Mesenchymal stem cell (in vitro differentiated cells and primary cell): ENCODE results near the gene FOXL2.

ENCODE experiments used
- DNase-seq: peaks from one replicate; pipeline ENCODE4 v3.0.0-alpha.2; 2013
- H2AFZ ChIP-seq: one replicate; pipeline ENCODE4 v1.6.1; 2013; ENCODE audit warnings: low read depth, mild to moderate bottlenecking, control low read depth, inconsistent platforms, low read length, moderate library complexity
- H2AK5ac ChIP-seq: 2 replicates; pipeline ENCODE4 v1.6.1; 2013; ENCODE audit warnings: low read length, moderate library complexity, mild to moderate bottlenecking, inconsistent platforms; ENCODE audit not compliant: severe bottlenecking
- H2BK120ac ChIP-seq: one replicate; pipeline ENCODE4 v1.6.1; 2013; ENCODE audit warnings: low read depth, mild to moderate bottlenecking, inconsistent platforms, low read length, moderate library complexity
- H2BK12ac ChIP-seq, 2 experiments: one replicate each; pipeline ENCODE4 v1.6.1; 2013; ENCODE audit warnings: inconsistent platforms in 2 of 2, low read length in 2 of 2, mild to moderate bottlenecking in 2 of 2, moderate library complexity in 2 of 2, control low read depth in 1 of 2
- H2BK15ac ChIP-seq: one replicate; pipeline ENCODE4 v1.6.1; 2013; ENCODE audit warnings: mild to moderate bottlenecking, low read depth, inconsistent platforms; ENCODE audit not compliant: poor library complexity, severe bottlenecking
- H2BK5ac ChIP-seq: 2 replicates; pipeline ENCODE4 v1.6.1; 2013; ENCODE audit warnings: low read depth, mild to moderate bottlenecking, low read length, control low read depth, inconsistent platforms; ENCODE audit not compliant: poor library complexity, severe bottlenecking
- H3K14ac ChIP-seq, 2 experiments: one replicate each; pipeline ENCODE4 v1.6.1; 2013; ENCODE audit warnings: inconsistent platforms in 2 of 2, low read length in 2 of 2, control low read depth in 1 of 2, mild to moderate bottlenecking in 1 of 2, moderate library complexity in 1 of 2
- H3K18ac ChIP-seq, 2 experiments: one replicate each; pipeline ENCODE4 v1.6.1; 2013; ENCODE audit warnings: inconsistent platforms in 2 of 2, low read length in 2 of 2, control low read depth in 1 of 2, low read depth in 1 of 2, mild to moderate bottlenecking in 1 of 2
- H3K23ac ChIP-seq, 2 experiments: one replicate each; pipeline ENCODE4 v1.6.1; 2013; ENCODE audit warnings: inconsistent platforms in 2 of 2, low read length in 2 of 2, mild to moderate bottlenecking in 2 of 2, moderate library complexity in 2 of 2, control low read depth in 1 of 2
- H3K27ac ChIP-seq: 2 replicates; pipeline ENCODE4 v1.5.1; 2013; ENCODE audit warnings: mild to moderate bottlenecking, moderate library complexity, low read length, control low read depth, inconsistent platforms; ENCODE audit not compliant: poor library complexity, severe bottlenecking
- H3K27me3 ChIP-seq, 2 experiments: 2 replicates each; pipeline versions ENCODE4 v1.6.1 to v1.7.0; 2013; ENCODE audit warnings: low read length in 2 of 2, mild to moderate bottlenecking in 2 of 2, moderate library complexity in 2 of 2, control low read depth in 1 of 2, inconsistent platforms in 1 of 2; ENCODE audit not compliant: control insufficient read depth in 1 of 2, insufficient read depth in 1 of 2
- H3K36me3 ChIP-seq, 2 experiments: 2 replicates each; pipeline versions ENCODE4 v1.6.1 to v1.7.0; 2013; ENCODE audit warnings: low read length in 2 of 2, control low read depth in 1 of 2, inconsistent platforms in 1 of 2, low read depth in 1 of 2, mild to moderate bottlenecking in 1 of 2; ENCODE audit not compliant: insufficient read depth in 2 of 2, control insufficient read depth in 1 of 2
- H3K4ac ChIP-seq, 2 experiments: one replicate each; pipeline ENCODE4 v1.6.1; 2013; ENCODE audit warnings: inconsistent platforms in 2 of 2, low read length in 2 of 2, mild to moderate bottlenecking in 2 of 2, moderate library complexity in 2 of 2, control low read depth in 1 of 2, low read depth in 1 of 2
- H3K4me1 ChIP-seq: 2 replicates; pipeline ENCODE4 v1.6.1; 2013; ENCODE audit warnings: low read depth, low read length, control low read depth; ENCODE audit not compliant: control insufficient read depth, insufficient read depth
- H3K4me2 ChIP-seq: 2 replicates; pipeline ENCODE4 v1.6.1; 2013; ENCODE audit warnings: low read length, mild to moderate bottlenecking, inconsistent platforms; ENCODE audit not compliant: poor library complexity, severe bottlenecking
- H3K4me3 ChIP-seq, 2 experiments: 2 replicates each; pipeline versions ENCODE4 v1.5.1 to v1.7.0; 2013; ENCODE audit warnings: low read length in 2 of 2, mild to moderate bottlenecking in 2 of 2, control low read depth in 1 of 2, low read depth in 1 of 2; ENCODE audit not compliant: insufficient read depth in 1 of 2
- H3K79me1 ChIP-seq: replicated peaks from 2 replicates; pipeline ENCODE4 v1.6.1; 2013; ENCODE audit warnings: mild to moderate bottlenecking, control low read depth, low read length, inconsistent platforms; ENCODE audit not compliant: poor library complexity, severe bottlenecking
- H3K9ac ChIP-seq: 2 replicates; pipeline ENCODE4 v1.7.0; 2013; ENCODE audit warnings: mild to moderate bottlenecking, low read length, moderate library complexity
- H3K9me3 ChIP-seq: 2 replicates; pipeline ENCODE4 v1.7.0; 2013; ENCODE audit warnings: mild to moderate bottlenecking, low read length; ENCODE audit not compliant: control insufficient read depth
- H4K8ac ChIP-seq: one replicate; pipeline ENCODE4 v1.6.1; 2013; ENCODE audit warnings: inconsistent platforms, mild to moderate bottlenecking, low read length, moderate library complexity
- H4K91ac ChIP-seq: one replicate; pipeline ENCODE4 v1.6.1; 2013; ENCODE audit warnings: mild to moderate bottlenecking, low read length, inconsistent platforms
- WGBS: methylation state at CpG from one replicate; pipeline ENCODE4 v1.1.7; 2013; ENCODE audit warnings: mixed read lengths; 5-methylcytosine and 5-hydroxymethylcytosine counted together

Gene FOXL2

GRCh38 chr3:138972941-138973340 is 26.0 kb upstream of the FOXL2 start:
- Histone ChIP-seq H3K9ac (no peak overlapping the region), H4K8ac (no peak overlapping the region), H3K14ac (no peak overlapping the region), H2BK12ac (no peak overlapping the region), H3K27me3 (peaks cover 21 to 34% of the 10 kb centered on the region in 2 experiments), H2BK15ac (no peak overlapping the region), H3K79me1 (no peaks in the 10 kb centered on the region), H3K36me3 (no peaks in the 10 kb centered on the region), H2AFZ (no peak overlapping the region), H3K4me1 (peaks cover 8% of the 10 kb centered on the region), H2AK5ac (no peak overlapping the region), H3K4ac (no peak overlapping the region), H2BK120ac (no peak overlapping the region), H3K27ac (no peak overlapping the region), H4K91ac (no peak overlapping the region), H2BK5ac (no peak overlapping the region), H3K23ac (no peak overlapping the region), H3K4me3 (no peak overlapping the region), H3K9me3 (no peaks in the 10 kb centered on the region), H3K18ac (no peak overlapping the region), H3K4me2 (no peak overlapping the region)
- WGBS, result 74% methylated on average over 5 of the region's 5 CpGs
- no peak for DNase-seq

DNA sequence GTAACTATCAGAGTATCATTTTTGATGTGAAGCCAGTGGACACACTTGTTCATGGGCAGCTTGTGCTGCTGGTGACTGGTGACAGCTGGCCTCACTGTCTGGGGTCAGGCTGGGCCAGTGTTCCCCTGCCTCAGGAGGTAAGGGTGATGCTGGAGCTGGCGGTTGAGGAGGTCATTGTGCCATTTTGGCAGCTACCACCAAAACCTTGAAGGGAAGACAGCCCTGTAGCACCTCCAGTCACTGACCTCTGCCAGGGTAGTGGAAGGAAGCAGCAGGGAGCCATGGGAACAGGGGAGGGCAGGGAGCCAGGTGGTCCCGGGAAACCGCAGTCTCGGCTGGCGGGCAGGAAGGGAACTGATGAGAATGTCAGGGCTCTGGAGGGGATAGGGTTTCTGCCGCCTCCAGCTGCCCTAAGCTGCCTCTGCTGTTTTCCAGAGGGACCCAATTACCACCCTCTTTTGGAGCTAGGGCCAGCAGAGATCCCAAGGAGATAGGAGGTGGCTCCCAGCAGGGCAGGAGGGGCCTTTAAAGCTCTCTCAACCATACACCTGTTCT is 24.9 kb upstream of the FOXL2 start:
- Histone ChIP-seq H3K18ac (no peak overlapping the region), H3K79me1 (no peaks in the 10 kb centered on the region), H2BK15ac (no peak overlapping the region), H3K14ac (no peak overlapping the region), H3K23ac (no peak overlapping the region), H3K36me3 (no peaks in the 10 kb centered on the region), H3K4me2 (no peak overlapping the region), H2AFZ (no peak overlapping the region), H3K9ac (no peak overlapping the region), H3K4ac (no peak overlapping the region), H3K27me3 (peaks cover 21 to 26% of the 10 kb centered on the region in 2 experiments), H3K27ac (no peak overlapping the region), H2BK5ac (no peak overlapping the region), H3K9me3 (no peaks in the 10 kb centered on the region), H4K8ac (no peak overlapping the region), H4K91ac (no peak overlapping the region), H2BK120ac (no peak overlapping the region), H2AK5ac (no peak overlapping the region), H3K4me3 (no peak overlapping the region), H2BK12ac (no peak overlapping the region), H3K4me1 (peaks cover 8% of the 10 kb centered on the region)
- DNase-seq, result no peak
- WGBS, result 70% methylated on average over 5 of the region's 6 CpGs

- Histone ChIP-seq H3K4me1 (peaks cover 3% of the 10 kb centered on the region), H2AK5ac (no peak overlapping the region), H3K27me3 (peaks cover 13 to 38% of the 10 kb centered on the region in 2 experiments)
Observed at GRCh38 chr3:138964923-138965322, 18.0 kb upstream of the FOXL2 start.

DNA sequence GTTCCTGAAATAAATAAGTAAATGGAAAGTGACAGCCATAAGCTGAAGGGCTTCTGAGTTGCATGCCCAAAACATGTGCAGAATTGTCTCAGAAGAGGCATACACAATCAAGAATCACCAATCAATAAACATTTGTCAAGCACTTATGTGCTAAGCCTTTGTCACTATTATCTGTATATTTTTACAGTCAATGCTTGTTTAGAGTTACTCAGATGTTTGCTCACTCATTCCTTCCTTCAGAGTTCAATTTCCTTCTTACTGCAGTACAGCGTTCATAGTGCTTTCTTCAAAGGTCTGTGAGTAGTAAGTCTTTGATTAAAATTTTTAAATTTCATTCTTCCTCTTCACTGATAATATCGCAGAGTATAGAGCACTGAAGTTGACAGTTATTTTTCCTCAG is 17.3 kb upstream of the FOXL2 start:
- Histone ChIP-seq H2AFZ (no peak overlapping the region), H3K36me3 (no peaks in the 10 kb centered on the region), H2BK5ac (no peak overlapping the region), H3K4me1 (peaks cover 3% of the 10 kb centered on the region), H3K23ac (no peak overlapping the region), H4K8ac (no peak overlapping the region), H2BK12ac (no peak overlapping the region), H3K18ac (no peak overlapping the region), H3K4me3 (no peak overlapping the region), H3K27me3 (peaks cover 15 to 44% of the 10 kb centered on the region in 2 experiments), H3K4me2 (no peak overlapping the region), H3K79me1 (no peaks in the 10 kb centered on the region), H4K91ac (no peak overlapping the region), H2BK15ac (no peak overlapping the region), H2BK120ac (no peak overlapping the region), H3K14ac (no peak overlapping the region), H3K9me3 (peaks cover 18% of the 10 kb centered on the region), H2AK5ac (no peak overlapping the region), H3K4ac (no peak overlapping the region), H3K27ac (no peak overlapping the region), H3K9ac (no peak overlapping the region)
- no peak for DNase-seq
- no CpG with 5 or more reads among the region's 2 CpGs for WGBS

More at GRCh38 chr3:138964923-138965322, 18.0 kb upstream of the FOXL2 start:
- no peak for DNase-seq
- H3K18ac ChIP-seq, result no peak overlapping the region
- no peak overlapping the region for H2BK12ac ChIP-seq
- H3K79me1 ChIP-seq, result no peaks in the 10 kb centered on the region
- H3K4ac ChIP-seq, result no peak overlapping the region
- H2BK120ac ChIP-seq, result no peak overlapping the region
- no peak overlapping the region for H3K14ac ChIP-seq
- no peak overlapping the region for H4K8ac ChIP-seq
- H3K4me2 ChIP-seq, result no peak overlapping the region
- no peak overlapping the region for H3K27ac ChIP-seq
- H3K36me3 ChIP-seq, result no peaks in the 10 kb centered on the region
- H2BK5ac ChIP-seq, result no peak overlapping the region
- no peak overlapping the region for H2BK15ac ChIP-seq
- H4K91ac ChIP-seq, result no peak overlapping the region
- H3K4me3 ChIP-seq, result no peak overlapping the region
- no peak overlapping the region for H3K9ac ChIP-seq
- no peak overlapping the region for H3K23ac ChIP-seq
- H3K9me3 ChIP-seq, result peaks cover 18% of the 10 kb centered on the region
- no peak overlapping the region for H2AFZ ChIP-seq
